ENCODE measurements around the gene STXBP6.
"Not testable (repeated sequence)": the region's sequence is repeated elsewhere in the genome, so short reads cannot be mapped to it uniquely, and the experiment has no call there.

STXBP6 gene

GRCh38 chr14:24777678-24778077, 272.3 kb downstream of the STXBP6 start:
- H3K27ac ChIP-seq (ENCODE audit: insufficient read depth, low read length, poor library complexity, severe bottlenecking): no peak overlapping the region
- H3K9me3 ChIP-seq (ENCODE audit: control insufficient read depth, low read length): no peaks in the 10 kb centered on the region
- H3K4me3 ChIP-seq (ENCODE audit: insufficient read depth, low read depth, low read length, poor library complexity, severe bottlenecking): no peak overlapping the region
- DNase-seq: no peak
- H3K27me3 ChIP-seq (replicated peaks; ENCODE audit: control insufficient read depth, insufficient read depth, low read length, poor library complexity, severe bottlenecking): no peaks in the 10 kb centered on the region
- no peaks in the 10 kb centered on the region for H3K36me3 ChIP-seq (ENCODE audit: control insufficient read depth, insufficient read depth, low read length)
- H3K4me1 ChIP-seq (ENCODE audit: control insufficient read depth, insufficient read depth, low read length, poor library complexity, severe bottlenecking): no peaks in the 10 kb centered on the region

GRCh38 chr14:24775950-24776349, 274.0 kb downstream of the STXBP6 start:
- no peaks in the 10 kb centered on the region for H3K27me3 ChIP-seq (replicated peaks; ENCODE audit: control insufficient read depth, insufficient read depth, low read length, poor library complexity, severe bottlenecking)
- no peak for DNase-seq
- H3K27ac ChIP-seq (ENCODE audit: insufficient read depth, low read length, poor library complexity, severe bottlenecking): no peak overlapping the region
- no peaks in the 10 kb centered on the region for H3K36me3 ChIP-seq (ENCODE audit: control insufficient read depth, insufficient read depth, low read length)
- no peak overlapping the region for H3K4me3 ChIP-seq (ENCODE audit: insufficient read depth, low read depth, low read length, poor library complexity, severe bottlenecking)
- no peaks in the 10 kb centered on the region for H3K9me3 ChIP-seq (ENCODE audit: control insufficient read depth, low read length)
- no peaks in the 10 kb centered on the region for H3K4me1 ChIP-seq (ENCODE audit: control insufficient read depth, insufficient read depth, low read length, poor library complexity, severe bottlenecking)

GRCh38 chr14:24774187-24774915, 275.6 kb downstream of the STXBP6 start:
- Histone ChIP-seq H3K27me3 (replicated peaks; ENCODE audit: control insufficient read depth, insufficient read depth, low read length, poor library complexity, severe bottlenecking) (no peaks in the 10 kb centered on the region), H3K9me3 (ENCODE audit: control insufficient read depth, low read length) (no peaks in the 10 kb centered on the region), H3K4me3 (ENCODE audit: insufficient read depth, low read depth, low read length, poor library complexity, severe bottlenecking) (no peak overlapping the region), H3K27ac (ENCODE audit: insufficient read depth, low read length, poor library complexity, severe bottlenecking) (no peak overlapping the region), H3K36me3 (ENCODE audit: control insufficient read depth, insufficient read depth, low read length) (no peaks in the 10 kb centered on the region), H3K4me1 (ENCODE audit: control insufficient read depth, insufficient read depth, low read length, poor library complexity, severe bottlenecking) (no peaks in the 10 kb centered on the region)
- DNase-seq: no peak

DNA sequence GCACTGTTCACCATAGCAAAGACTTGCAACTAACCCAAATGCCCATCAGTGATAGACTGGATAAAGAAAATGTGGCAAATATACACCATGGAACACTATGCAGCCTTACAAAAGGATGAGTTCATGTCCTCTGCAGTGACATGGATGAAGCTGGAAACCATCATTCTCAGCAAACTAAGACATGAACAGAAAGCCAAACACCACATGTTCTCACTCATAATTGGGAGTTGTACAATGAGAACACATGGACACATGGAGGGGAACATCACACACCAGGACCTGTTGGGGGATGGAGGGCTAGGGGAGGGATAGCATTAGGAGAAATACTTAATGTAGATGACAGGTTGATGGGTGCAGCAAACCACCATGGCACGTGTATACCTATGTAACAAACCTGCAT, 276.4 kb downstream of the STXBP6 start:
- H3K4me1 ChIP-seq (ENCODE audit: control insufficient read depth, insufficient read depth, low read length, poor library complexity, severe bottlenecking); H3K9me3 ChIP-seq (ENCODE audit: control insufficient read depth, low read length); H3K27ac ChIP-seq (ENCODE audit: insufficient read depth, low read length, poor library complexity, severe bottlenecking); H3K4me3 ChIP-seq (ENCODE audit: insufficient read depth, low read depth, low read length, poor library complexity, severe bottlenecking); H3K27me3 ChIP-seq (replicated peaks; ENCODE audit: control insufficient read depth, insufficient read depth, low read length, poor library complexity, severe bottlenecking); DNase-seq; H3K36me3 ChIP-seq (ENCODE audit: control insufficient read depth, insufficient read depth, low read length): not testable (repeated sequence)

GRCh38 chr14:24766434-24766833, 283.5 kb downstream of the STXBP6 start:
- no peaks in the 10 kb centered on the region for H3K36me3 ChIP-seq (ENCODE audit: control insufficient read depth, insufficient read depth, low read length)
- DNase-seq: no peak
- no peaks in the 10 kb centered on the region for H3K9me3 ChIP-seq (ENCODE audit: control insufficient read depth, low read length)
- no peak overlapping the region for H3K4me3 ChIP-seq (ENCODE audit: insufficient read depth, low read depth, low read length, poor library complexity, severe bottlenecking)
- H3K27ac ChIP-seq (ENCODE audit: insufficient read depth, low read length, poor library complexity, severe bottlenecking): no peak overlapping the region
- no peaks in the 10 kb centered on the region for H3K27me3 ChIP-seq (replicated peaks; ENCODE audit: control insufficient read depth, insufficient read depth, low read length, poor library complexity, severe bottlenecking)
- no peaks in the 10 kb centered on the region for H3K4me1 ChIP-seq (ENCODE audit: control insufficient read depth, insufficient read depth, low read length, poor library complexity, severe bottlenecking)

- Histone ChIP-seq H3K4me3 (ENCODE audit: insufficient read depth, low read depth, low read length, poor library complexity, severe bottlenecking) (no peak overlapping the region), H3K27ac (ENCODE audit: insufficient read depth, low read length, poor library complexity, severe bottlenecking) (no peak overlapping the region), H3K4me1 (ENCODE audit: control insufficient read depth, insufficient read depth, low read length, poor library complexity, severe bottlenecking) (no peaks in the 10 kb centered on the region), H3K36me3 (ENCODE audit: control insufficient read depth, insufficient read depth, low read length) (no peaks in the 10 kb centered on the region), H3K27me3 (replicated peaks; ENCODE audit: control insufficient read depth, insufficient read depth, low read length, poor library complexity, severe bottlenecking) (no peaks in the 10 kb centered on the region), H3K9me3 (ENCODE audit: control insufficient read depth, low read length) (no peaks in the 10 kb centered on the region)
- DNase-seq: no peak
Measured at GRCh38 chr14:24761141-24761540, 288.8 kb downstream of the STXBP6 start.

All from effector memory CD4-positive, alpha-beta T cell (primary cell).